ENCODE data around the gene MICU1.

DNA sequence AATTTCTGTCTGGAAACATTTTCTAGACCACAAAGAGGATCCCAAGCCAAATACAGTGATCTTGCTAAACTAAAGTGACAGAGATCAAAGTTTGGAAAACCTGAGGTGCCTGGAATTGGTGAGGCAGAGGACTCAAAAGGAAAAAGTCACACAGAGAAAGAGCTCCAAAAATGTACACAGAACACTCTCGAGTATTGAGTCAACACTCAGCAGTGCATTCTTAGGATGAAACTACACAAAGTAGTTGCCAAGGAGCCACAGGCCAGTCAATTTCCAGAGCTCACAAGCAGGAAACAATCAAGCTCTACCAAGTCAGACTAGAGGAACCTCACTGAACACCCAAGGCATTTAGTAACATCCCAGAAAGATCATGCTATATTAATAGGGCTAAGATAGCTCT lies 61.3 kb downstream of the MICU1 start:
- TF ChIP-seq, protein P1, sequence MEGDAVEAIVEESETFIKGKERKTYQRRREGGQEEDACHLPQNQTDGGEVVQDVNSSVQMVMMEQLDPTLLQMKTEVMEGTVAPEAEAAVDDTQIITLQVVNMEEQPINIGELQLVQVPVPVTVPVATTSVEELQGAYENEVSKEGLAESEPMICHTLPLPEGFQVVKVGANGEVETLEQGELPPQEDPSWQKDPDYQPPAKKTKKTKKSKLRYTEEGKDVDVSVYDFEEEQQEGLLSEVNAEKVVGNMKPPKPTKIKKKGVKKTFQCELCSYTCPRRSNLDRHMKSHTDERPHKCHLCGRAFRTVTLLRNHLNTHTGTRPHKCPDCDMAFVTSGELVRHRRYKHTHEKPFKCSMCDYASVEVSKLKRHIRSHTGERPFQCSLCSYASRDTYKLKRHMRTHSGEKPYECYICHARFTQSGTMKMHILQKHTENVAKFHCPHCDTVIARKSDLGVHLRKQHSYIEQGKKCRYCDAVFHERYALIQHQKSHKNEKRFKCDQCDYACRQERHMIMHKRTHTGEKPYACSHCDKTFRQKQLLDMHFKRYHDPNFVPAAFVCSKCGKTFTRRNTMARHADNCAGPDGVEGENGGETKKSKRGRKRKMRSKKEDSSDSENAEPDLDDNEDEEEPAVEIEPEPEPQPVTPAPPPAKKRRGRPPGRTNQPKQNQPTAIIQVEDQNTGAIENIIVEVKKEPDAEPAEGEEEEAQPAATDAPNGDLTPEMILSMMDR (conservative IDR thresholded peaks at IDR 0.05; ENCODE audit: low read length): no peak
- TF ChIP-seq EZH2phosphoT487 (IDR thresholded peaks at IDR 0.05; ENCODE audit: borderline replicate concordance, low read depth, low read length): no peak

All from OCI-LY7 (cell line).